SKM-1 (cell line): ENCODE results near the gene QSOX2.
"Not testable (repeated sequence)": the region's sequence is repeated elsewhere in the genome, so short reads cannot be mapped to it uniquely, and the experiment has no call there.

Source experiments
- DNase-seq: peaks from one replicate; lab custom pipeline; 2025; ENCODE audit not compliant: unreplicated experiment; lab: John Stamatoyannopoulos, UW

The QSOX2 gene

GRCh38 chr9:136282272-136282861, 36.8 kb upstream of the QSOX2 start:
- no peak for DNase-seq

- no peak for DNase-seq
Measured at GRCh38 chr9:136281421-136282271, 36.0 kb upstream of the QSOX2 start.

GRCh38 chr9:136280535-136281315, 35.1 kb upstream of the QSOX2 start:
- DNase-seq: no peak

- no peak for DNase-seq
Measured at GRCh38 chr9:136279471-136279870, 33.9 kb upstream of the QSOX2 start.

GRCh38 chr9:136278894-136279293, 33.3 kb upstream of the QSOX2 start:
- DNase-seq: no peak

GRCh38 chr9:136278221-136278620, 32.6 kb upstream of the QSOX2 start:
- no peak for DNase-seq

GRCh38 chr9:136277746-136278145, 32.1 kb upstream of the QSOX2 start:
- no peak for DNase-seq

GRCh38 chr9:136276716-136277115, 31.1 kb upstream of the QSOX2 start:
- no peak for DNase-seq

- DNase-seq: no peak
Measured at GRCh38 chr9:136275655-136276429, 30.2 kb upstream of the QSOX2 start.

GRCh38 chr9:136274786-136275654, 29.4 kb upstream of the QSOX2 start:
- no peak for DNase-seq

GRCh38 chr9:136273921-136274785, 28.5 kb upstream of the QSOX2 start:
- DNase-seq: no peak

GRCh38 chr9:136273244-136273865, 27.7 kb upstream of the QSOX2 start:
- no peak for DNase-seq

- no peak for DNase-seq
Measured at GRCh38 chr9:136270173-136270705, 24.6 kb upstream of the QSOX2 start.

- no peak for DNase-seq
Measured at GRCh38 chr9:136268735-136269134, 23.1 kb upstream of the QSOX2 start.

- no peak for DNase-seq
Measured at GRCh38 chr9:136268318-136268717, 22.7 kb upstream of the QSOX2 start.

GRCh38 chr9:136267261-136268111, 21.9 kb upstream of the QSOX2 start:
- peak; percentile 75 for DNase-seq

GRCh38 chr9:136266641-136267040, 21.0 kb upstream of the QSOX2 start:
- not testable (repeated sequence) for DNase-seq
